Mesenchymal stem cell (in vitro differentiated cells and primary cell): ENCODE results near the gene ATL3. TPM values are rescaled to one million over a fixed set of nuclear protein-coding genes. Genes with fewer than 3 reads are reported as not detected.

ENCODE experiments used
- DNase-seq: peaks from one replicate; pipeline ENCODE4 v3.0.0-alpha.2; 2013
- H2AFZ ChIP-seq: one replicate; pipeline ENCODE4 v1.6.1; 2013; ENCODE audit warnings: low read depth, mild to moderate bottlenecking, control low read depth, inconsistent platforms, low read length, moderate library complexity
- H2AK5ac ChIP-seq: 2 replicates; pipeline ENCODE4 v1.6.1; 2013; ENCODE audit warnings: low read length, moderate library complexity, mild to moderate bottlenecking, inconsistent platforms; ENCODE audit not compliant: severe bottlenecking
- H2BK120ac ChIP-seq: one replicate; pipeline ENCODE4 v1.6.1; 2013; ENCODE audit warnings: low read depth, mild to moderate bottlenecking, inconsistent platforms, low read length, moderate library complexity
- H2BK12ac ChIP-seq, 2 experiments: one replicate each; pipeline ENCODE4 v1.6.1; 2013; ENCODE audit warnings: inconsistent platforms in 2 of 2, low read length in 2 of 2, mild to moderate bottlenecking in 2 of 2, moderate library complexity in 2 of 2, control low read depth in 1 of 2
- H2BK15ac ChIP-seq: one replicate; pipeline ENCODE4 v1.6.1; 2013; ENCODE audit warnings: mild to moderate bottlenecking, low read depth, inconsistent platforms; ENCODE audit not compliant: poor library complexity, severe bottlenecking
- H2BK5ac ChIP-seq: 2 replicates; pipeline ENCODE4 v1.6.1; 2013; ENCODE audit warnings: low read depth, mild to moderate bottlenecking, low read length, control low read depth, inconsistent platforms; ENCODE audit not compliant: poor library complexity, severe bottlenecking
- H3K14ac ChIP-seq, 2 experiments: one replicate each; pipeline ENCODE4 v1.6.1; 2013; ENCODE audit warnings: inconsistent platforms in 2 of 2, low read length in 2 of 2, control low read depth in 1 of 2, mild to moderate bottlenecking in 1 of 2, moderate library complexity in 1 of 2
- H3K18ac ChIP-seq, 2 experiments: one replicate each; pipeline ENCODE4 v1.6.1; 2013; ENCODE audit warnings: inconsistent platforms in 2 of 2, low read length in 2 of 2, control low read depth in 1 of 2, low read depth in 1 of 2, mild to moderate bottlenecking in 1 of 2
- H3K23ac ChIP-seq, 2 experiments: one replicate each; pipeline ENCODE4 v1.6.1; 2013; ENCODE audit warnings: inconsistent platforms in 2 of 2, low read length in 2 of 2, mild to moderate bottlenecking in 2 of 2, moderate library complexity in 2 of 2, control low read depth in 1 of 2
- H3K27ac ChIP-seq: 2 replicates; pipeline ENCODE4 v1.5.1; 2013; ENCODE audit warnings: mild to moderate bottlenecking, moderate library complexity, low read length, control low read depth, inconsistent platforms; ENCODE audit not compliant: poor library complexity, severe bottlenecking
- H3K27me3 ChIP-seq, 2 experiments: 2 replicates each; pipeline versions ENCODE4 v1.6.1 to v1.7.0; 2013; ENCODE audit warnings: low read length in 2 of 2, mild to moderate bottlenecking in 2 of 2, moderate library complexity in 2 of 2, control low read depth in 1 of 2, inconsistent platforms in 1 of 2; ENCODE audit not compliant: control insufficient read depth in 1 of 2, insufficient read depth in 1 of 2
- H3K36me3 ChIP-seq, 2 experiments: 2 replicates each; pipeline versions ENCODE4 v1.6.1 to v1.7.0; 2013; ENCODE audit warnings: low read length in 2 of 2, control low read depth in 1 of 2, inconsistent platforms in 1 of 2, low read depth in 1 of 2, mild to moderate bottlenecking in 1 of 2; ENCODE audit not compliant: insufficient read depth in 2 of 2, control insufficient read depth in 1 of 2
- H3K4ac ChIP-seq, 2 experiments: one replicate each; pipeline ENCODE4 v1.6.1; 2013; ENCODE audit warnings: inconsistent platforms in 2 of 2, low read length in 2 of 2, mild to moderate bottlenecking in 2 of 2, moderate library complexity in 2 of 2, control low read depth in 1 of 2, low read depth in 1 of 2
- H3K4me1 ChIP-seq: 2 replicates; pipeline ENCODE4 v1.6.1; 2013; ENCODE audit warnings: low read depth, low read length, control low read depth; ENCODE audit not compliant: control insufficient read depth, insufficient read depth
- H3K4me2 ChIP-seq: 2 replicates; pipeline ENCODE4 v1.6.1; 2013; ENCODE audit warnings: low read length, mild to moderate bottlenecking, inconsistent platforms; ENCODE audit not compliant: poor library complexity, severe bottlenecking
- H3K4me3 ChIP-seq, 2 experiments: 2 replicates each; pipeline versions ENCODE4 v1.5.1 to v1.7.0; 2013; ENCODE audit warnings: low read length in 2 of 2, mild to moderate bottlenecking in 2 of 2, control low read depth in 1 of 2, low read depth in 1 of 2; ENCODE audit not compliant: insufficient read depth in 1 of 2
- H3K79me1 ChIP-seq: replicated peaks from 2 replicates; pipeline ENCODE4 v1.6.1; 2013; ENCODE audit warnings: mild to moderate bottlenecking, control low read depth, low read length, inconsistent platforms; ENCODE audit not compliant: poor library complexity, severe bottlenecking
- H3K9ac ChIP-seq: 2 replicates; pipeline ENCODE4 v1.7.0; 2013; ENCODE audit warnings: mild to moderate bottlenecking, low read length, moderate library complexity
- H3K9me3 ChIP-seq: 2 replicates; pipeline ENCODE4 v1.7.0; 2013; ENCODE audit warnings: mild to moderate bottlenecking, low read length; ENCODE audit not compliant: control insufficient read depth
- H4K8ac ChIP-seq: one replicate; pipeline ENCODE4 v1.6.1; 2013; ENCODE audit warnings: inconsistent platforms, mild to moderate bottlenecking, low read length, moderate library complexity
- H4K91ac ChIP-seq: one replicate; pipeline ENCODE4 v1.6.1; 2013; ENCODE audit warnings: mild to moderate bottlenecking, low read length, inconsistent platforms
- WGBS: methylation state at CpG from one replicate; pipeline ENCODE4 v1.1.7; 2013; ENCODE audit warnings: mixed read lengths; 5-methylcytosine and 5-hydroxymethylcytosine counted together
- polyA plus RNA-seq, 2 experiments: library from polyadenylated mRNA; stranded (reverse); fragments of 200-250 nt; gene quantifications; one replicate each; pipeline ENCODE4 v1.2.3, GENCODE V29; 2013

The ATL3 gene
- 26.4 TPM for polyA plus RNA-seq (2013, experiment 1 of 2)
- 27.0 TPM for polyA plus RNA-seq (2013, experiment 2 of 2)

- Histone ChIP-seq H3K27ac (peak within 1 kb of the TSS; percentile 75), H2BK5ac (peak within 1 kb of the TSS; percentile 66), H3K14ac (peak within 1 kb of the TSS; percentile 40 to 55), H3K18ac (peak within 1 kb of the TSS; percentile 80 to 97), H4K8ac (peak within 1 kb of the TSS; percentile 92), H3K4me1 (peaks cover 18% of the 10 kb centered on the region), H2BK120ac (peak within 1 kb of the TSS; percentile 91), H2BK15ac (peak within 1 kb of the TSS; percentile 85), H3K4ac (peak within 1 kb of the TSS; percentile 56 to 83), H3K4me3 (peak within 1 kb of the TSS; percentile 80 to 81), H3K4me2 (peak within 1 kb of the TSS; percentile 66), H4K91ac (peak within 1 kb of the TSS; percentile 94), H2AFZ (peak within 1 kb of the TSS; percentile 62), H2AK5ac (no peak within 1 kb of the TSS), H3K9ac (peak within 1 kb of the TSS; percentile 88), H3K9me3 (no peaks in the 10 kb centered on the region), H2BK12ac (peak within 1 kb of the TSS in 1 of 2 experiments; percentile 51), H3K23ac (no peak within 1 kb of the TSS), H3K36me3 (peaks cover 0 to 11% of the 10 kb centered on the region in 2 experiments), H3K79me1 (no peaks in the 10 kb centered on the region), H3K27me3 (no peaks in the 10 kb centered on the region)
- 12% methylated on average over 69 of the region's 69 CpGs for WGBS
- peak; percentile 95 for DNase-seq
Measured at GRCh38 chr11:63671322-63672155, at the start of gene ATL3. TSS of gene ATL3 (minus strand) at chr11:63671376. CDS start at chr11:63671335, 41 bp downstream.

GRCh38 chr11:63720611-63721010 lies 49.4 kb upstream of the ATL3 start:
- peaks cover 12% of the 10 kb centered on the region for H3K79me1 ChIP-seq
- no peak overlapping the region for H3K27ac ChIP-seq
- H2BK15ac ChIP-seq = no peak overlapping the region
- no peaks in the 10 kb centered on the region for H3K9me3 ChIP-seq
- peaks cover 2% of the 10 kb centered on the region for H3K4me1 ChIP-seq
- H3K4me3 ChIP-seq = no peak overlapping the region
- no peak overlapping the region for H3K18ac ChIP-seq
- no peak overlapping the region for H3K9ac ChIP-seq
- DNase-seq = no peak
- 100% methylated on average over 3 of the region's 3 CpGs for WGBS
- H3K27me3 ChIP-seq = no peaks in the 10 kb centered on the region
- peaks cover 0 to 10% of the 10 kb centered on the region in 2 experiments for H3K36me3 ChIP-seq
- no peak overlapping the region for H2AFZ ChIP-seq
- no peak overlapping the region for H3K23ac ChIP-seq
- H2BK12ac ChIP-seq = no peak overlapping the region
- no peak overlapping the region for H2BK120ac ChIP-seq
- H2BK5ac ChIP-seq = no peak overlapping the region
- no peak overlapping the region for H2AK5ac ChIP-seq
- H4K8ac ChIP-seq = no peak overlapping the region
- no peak overlapping the region for H3K4me2 ChIP-seq
- no peak overlapping the region for H3K14ac ChIP-seq
- no peak overlapping the region for H4K91ac ChIP-seq
- no peak overlapping the region for H3K4ac ChIP-seq

GRCh38 chr11:63719987-63720386 lies 48.8 kb upstream of the ATL3 start:
- Histone ChIP-seq H3K4me3 (no peak overlapping the region), H2AK5ac (no peak overlapping the region), H3K9me3 (no peaks in the 10 kb centered on the region), H2BK5ac (no peak overlapping the region), H4K8ac (no peak overlapping the region), H4K91ac (no peak overlapping the region), H3K23ac (no peak overlapping the region), H2BK12ac (no peak overlapping the region), H3K36me3 (peaks cover 0 to 10% of the 10 kb centered on the region in 2 experiments), H2BK15ac (no peak overlapping the region), H2AFZ (no peak overlapping the region), H3K4ac (no peak overlapping the region), H3K18ac (no peak overlapping the region), H3K27ac (no peak overlapping the region), H3K79me1 (peaks cover 14% of the 10 kb centered on the region), H3K4me2 (no peak overlapping the region), H3K14ac (no peak overlapping the region), H3K4me1 (peaks cover 2% of the 10 kb centered on the region), H2BK120ac (no peak overlapping the region), H3K9ac (no peak overlapping the region), H3K27me3 (no peaks in the 10 kb centered on the region)
- DNase-seq = no peak
- WGBS = 85% methylated on average over 2 of the region's 2 CpGs

- Histone ChIP-seq H3K4me3 (no peak overlapping the region), H3K4me2 (no peak overlapping the region), H3K9ac (no peak overlapping the region), H2AK5ac (no peak overlapping the region), H3K4ac (no peak overlapping the region), H3K36me3 (peaks cover 0 to 14% of the 10 kb centered on the region in 2 experiments), H3K4me1 (peaks cover 2% of the 10 kb centered on the region), H2BK15ac (no peak overlapping the region), H3K27ac (peak overlapping the region; percentile 49), H2AFZ (no peak overlapping the region), H3K9me3 (no peaks in the 10 kb centered on the region), H3K14ac (no peak overlapping the region), H3K79me1 (peaks cover 13% of the 10 kb centered on the region), H2BK120ac (no peak overlapping the region), H3K18ac (no peak overlapping the region), H4K8ac (no peak overlapping the region), H2BK12ac (no peak overlapping the region), H4K91ac (no peak overlapping the region), H2BK5ac (no peak overlapping the region), H3K23ac (no peak overlapping the region), H3K27me3 (no peaks in the 10 kb centered on the region)
- no peak for DNase-seq
- 100% methylated on average over 1 of the region's 1 CpG for WGBS
Measured at GRCh38 chr11:63719001-63719400, 47.8 kb upstream of the ATL3 start.
